Peyer's patch (tissue), 4 donors: Measurements from ENCODE around the gene PLEKHG5.

Experiments used
- POLR2A ChIP-seq, 2 donors: fragments of 450-650 bp; IDR thresholded peaks; one replicate each; pipeline ENCODE4 v1.5.1; 2017; ENCODE audit warnings: antibody characterized with exemption in 2 of 2, mild to moderate bottlenecking in 2 of 2, moderate library complexity in 2 of 2
- TF ChIP-seq, protein P1 (sequence below), 6 experiments: fragments of 450-650 bp in 4 of 6; fragments of 200-600 bp in 2 of 6; sonication (generic) in 1 of 6; IDR thresholded peaks; one replicate each; pipeline ENCODE4 v1.5.1; 2017 to 2019; ENCODE audit warnings: antibody characterized with exemption in 6 of 6, mild to moderate bottlenecking in 3 of 6, moderate library complexity in 1 of 6

DNA sequence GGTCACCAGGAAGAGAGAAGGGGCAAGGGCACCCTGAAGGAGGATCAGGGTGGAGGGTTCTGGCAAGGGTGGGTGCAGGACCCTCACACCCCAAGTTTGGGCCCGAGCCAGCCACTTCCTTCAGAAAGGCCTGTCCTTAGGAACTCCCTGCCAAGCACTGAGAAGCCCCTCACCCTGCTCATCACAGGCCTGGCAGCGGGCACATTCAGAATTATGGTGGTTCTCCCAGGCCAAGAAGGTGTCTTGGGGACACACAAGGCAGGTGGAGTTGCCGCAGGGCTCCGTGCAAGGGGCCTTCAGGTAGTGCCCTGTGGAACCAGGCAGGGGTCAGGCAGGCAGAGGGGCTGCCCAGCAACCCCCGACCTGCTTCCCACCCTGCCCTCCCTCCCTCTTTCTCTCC lies 26.6 kb downstream of the PLEKHG5 start:
- TF ChIP-seq, protein P1, sequence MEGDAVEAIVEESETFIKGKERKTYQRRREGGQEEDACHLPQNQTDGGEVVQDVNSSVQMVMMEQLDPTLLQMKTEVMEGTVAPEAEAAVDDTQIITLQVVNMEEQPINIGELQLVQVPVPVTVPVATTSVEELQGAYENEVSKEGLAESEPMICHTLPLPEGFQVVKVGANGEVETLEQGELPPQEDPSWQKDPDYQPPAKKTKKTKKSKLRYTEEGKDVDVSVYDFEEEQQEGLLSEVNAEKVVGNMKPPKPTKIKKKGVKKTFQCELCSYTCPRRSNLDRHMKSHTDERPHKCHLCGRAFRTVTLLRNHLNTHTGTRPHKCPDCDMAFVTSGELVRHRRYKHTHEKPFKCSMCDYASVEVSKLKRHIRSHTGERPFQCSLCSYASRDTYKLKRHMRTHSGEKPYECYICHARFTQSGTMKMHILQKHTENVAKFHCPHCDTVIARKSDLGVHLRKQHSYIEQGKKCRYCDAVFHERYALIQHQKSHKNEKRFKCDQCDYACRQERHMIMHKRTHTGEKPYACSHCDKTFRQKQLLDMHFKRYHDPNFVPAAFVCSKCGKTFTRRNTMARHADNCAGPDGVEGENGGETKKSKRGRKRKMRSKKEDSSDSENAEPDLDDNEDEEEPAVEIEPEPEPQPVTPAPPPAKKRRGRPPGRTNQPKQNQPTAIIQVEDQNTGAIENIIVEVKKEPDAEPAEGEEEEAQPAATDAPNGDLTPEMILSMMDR (IDR thresholded peaks at IDR 0.05) = no peak
- no peak for TF ChIP-seq POLR2A (IDR thresholded peaks at IDR 0.05)
